Tibial nerve (tissue), 3 donors: Measurements from ENCODE around the gene HMX1.

Experiments
- CTCF ChIP-seq, 5 experiments: fragments of 200-600 bp in 3 of 5; fragments of 450-650 bp in 2 of 5; sonication (generic) in 3 of 5; IDR thresholded peaks; one replicate each; pipeline ENCODE4 v1.5.1; 2016 to 2019; ENCODE audit warnings: antibody characterized with exemption in 5 of 5, mild to moderate bottlenecking in 3 of 5, moderate library complexity in 2 of 5
- POLR2A ChIP-seq, 2 donors: fragments of 450-650 bp; IDR thresholded peaks; one replicate each; pipeline ENCODE4 v1.6.1; 2017; ENCODE audit warnings: antibody characterized with exemption in 2 of 2, mild to moderate bottlenecking in 2 of 2, moderate library complexity in 2 of 2

- TF ChIP-seq CTCF (IDR thresholded peaks at IDR 0.05) (no peak), POLR2A (IDR thresholded peaks at IDR 0.05) (no peak)
Measured at GRCh38 chr4:8818063-8818881, 53.4 kb downstream of the HMX1 start.
